Smooth muscle cell (in vitro differentiated cells): ENCODE measurements around the gene ZNF518B. TPM values are rescaled to one million over a fixed set of nuclear protein-coding genes. Genes with fewer than 3 reads are reported as not detected.
"Not testable (repeated sequence)": the region's sequence is repeated elsewhere in the genome, so short reads cannot be mapped to it uniquely, and the experiment has no call there.

Experiments
- DNase-seq: peaks from one replicate; lab custom pipeline; 2025; ENCODE audit not compliant: unreplicated experiment; lab: John Stamatoyannopoulos, UW
- H2AFZ ChIP-seq: fragments of 200-600 bp; sonication (generic); 2 replicates; pipeline ENCODE4 v1.6.0; 2016; ENCODE audit warnings: antibody characterized with exemption, low read depth, mild to moderate bottlenecking
- H3F3A ChIP-seq: fragments of 200-600 bp; sonication (generic); 2 replicates; pipeline ENCODE4 v1.6.0; 2017; ENCODE audit warnings: antibody characterized with exemption, low read depth
- H3K27ac ChIP-seq: fragments of 200-600 bp; sonication (generic); 2 replicates; pipeline ENCODE4 v1.5.1; 2016; ENCODE audit warnings: low read depth, mild to moderate bottlenecking
- H3K27me3 ChIP-seq: fragments of 200-600 bp; sonication (generic); 2 replicates; pipeline ENCODE4 v1.6.1; 2016; ENCODE audit warnings: low read depth, mild to moderate bottlenecking
- H3K36me3 ChIP-seq: fragments of 200-600 bp; sonication (generic); 2 replicates; pipeline ENCODE4 v1.5.1; 2016; ENCODE audit warnings: low read depth
- H3K4me1 ChIP-seq: fragments of 200-600 bp; sonication (generic); 2 replicates; pipeline ENCODE4 v1.5.1; 2016; ENCODE audit warnings: low read depth
- H3K4me2 ChIP-seq: fragments of 200-600 bp; sonication (generic); 2 replicates; pipeline ENCODE4 v1.6.0; 2016; ENCODE audit warnings: mild to moderate bottlenecking
- H3K4me3 ChIP-seq: fragments of 200-600 bp; sonication (generic); 2 replicates; pipeline ENCODE4 v1.5.1; 2016; ENCODE audit warnings: mild to moderate bottlenecking
- H3K79me2 ChIP-seq: fragments of 200-600 bp; sonication (generic); 2 replicates; pipeline ENCODE4 v1.6.0; 2016; ENCODE audit warnings: low read depth, mild to moderate bottlenecking
- H3K9ac ChIP-seq: fragments of 200-600 bp; sonication (generic); 2 replicates; pipeline ENCODE4 v1.6.0; 2016; ENCODE audit warnings: low read depth
- H3K9me3 ChIP-seq: fragments of 200-600 bp; sonication (generic); replicated peaks from 2 replicates; pipeline ENCODE4 v1.5.1; 2016; ENCODE audit warnings: low read depth
- H4K20me1 ChIP-seq: fragments of 200-600 bp; sonication (generic); 2 replicates; pipeline ENCODE4 v1.6.0; 2016; ENCODE audit warnings: low read depth
- WGBS: methylation state at CpG from one replicate; pipeline ENCODE4 v1.1.7; 2016; ENCODE audit warnings: low lambda C conversion rate; 5-methylcytosine and 5-hydroxymethylcytosine counted together
- polyA plus RNA-seq: library from polyadenylated mRNA; unstranded; fragments of >200 nt; fragmentation: Nextera tagmentation; extraction: Ambion mirVana; gene quantifications from 2 replicates; pipeline ENCODE4 v1.2.1, GENCODE V29; 2016
- total RNA-seq: library from RNA; depleted of rRNA; stranded (reverse); fragments of >200 nt; gene quantifications from 2 replicates; pipeline ENCODE4 v1.2.3, GENCODE V29; 2014
- TF ChIP-seq, protein P1 (sequence below): fragments of 200-600 bp; sonication (generic); IDR thresholded peaks from 2 replicates; pipeline ENCODE4 v1.5.1; 2017; ENCODE audit warnings: borderline replicate concordance, mild to moderate bottlenecking, antibody characterized with exemption; ENCODE audit not compliant: insufficient read depth, poor library complexity, severe bottlenecking

ZNF518B gene
- total and polyA plus RNA-seq, 2 experiments from 2014 or later, result 14.1 to 119 TPM

DNA sequence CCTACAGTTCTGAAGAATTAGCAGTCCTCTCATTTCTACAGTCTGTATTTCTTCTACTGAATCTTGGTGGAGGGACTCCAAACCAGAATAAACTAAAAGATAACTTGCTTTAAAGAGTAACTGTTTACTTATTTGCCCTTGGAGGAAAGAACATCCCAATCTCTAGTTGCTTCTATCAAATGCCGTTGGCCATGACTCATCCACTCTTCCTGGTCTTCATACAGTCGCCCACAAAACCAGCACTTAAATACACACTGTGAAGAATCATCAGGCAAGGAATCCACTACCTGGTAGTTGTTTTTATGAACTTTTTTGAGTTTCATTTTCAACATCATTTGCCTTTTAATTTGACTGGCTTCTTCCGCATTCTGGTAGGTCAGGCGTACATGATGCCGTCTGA lies 14.2 kb downstream of the ZNF518B start:
- TF ChIP-seq, protein P1, sequence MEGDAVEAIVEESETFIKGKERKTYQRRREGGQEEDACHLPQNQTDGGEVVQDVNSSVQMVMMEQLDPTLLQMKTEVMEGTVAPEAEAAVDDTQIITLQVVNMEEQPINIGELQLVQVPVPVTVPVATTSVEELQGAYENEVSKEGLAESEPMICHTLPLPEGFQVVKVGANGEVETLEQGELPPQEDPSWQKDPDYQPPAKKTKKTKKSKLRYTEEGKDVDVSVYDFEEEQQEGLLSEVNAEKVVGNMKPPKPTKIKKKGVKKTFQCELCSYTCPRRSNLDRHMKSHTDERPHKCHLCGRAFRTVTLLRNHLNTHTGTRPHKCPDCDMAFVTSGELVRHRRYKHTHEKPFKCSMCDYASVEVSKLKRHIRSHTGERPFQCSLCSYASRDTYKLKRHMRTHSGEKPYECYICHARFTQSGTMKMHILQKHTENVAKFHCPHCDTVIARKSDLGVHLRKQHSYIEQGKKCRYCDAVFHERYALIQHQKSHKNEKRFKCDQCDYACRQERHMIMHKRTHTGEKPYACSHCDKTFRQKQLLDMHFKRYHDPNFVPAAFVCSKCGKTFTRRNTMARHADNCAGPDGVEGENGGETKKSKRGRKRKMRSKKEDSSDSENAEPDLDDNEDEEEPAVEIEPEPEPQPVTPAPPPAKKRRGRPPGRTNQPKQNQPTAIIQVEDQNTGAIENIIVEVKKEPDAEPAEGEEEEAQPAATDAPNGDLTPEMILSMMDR, result no peak
- no peak for DNase-seq
- H3K36me3 ChIP-seq, result peaks cover 35% of the 10 kb centered on the region
- no peak overlapping the region for H3K27ac ChIP-seq
- WGBS, result 83% methylated on average over 5 of the region's 5 CpGs
- H3K9me3 ChIP-seq, result peaks cover 15% of the 10 kb centered on the region
- no peak overlapping the region for H3K9ac ChIP-seq
- H3K4me2 ChIP-seq, result no peak overlapping the region
- no peaks in the 10 kb centered on the region for H3K27me3 ChIP-seq
- H4K20me1 ChIP-seq, result peaks cover 16% of the 10 kb centered on the region
- H3K4me1 ChIP-seq, result no peaks in the 10 kb centered on the region
- H2AFZ ChIP-seq, result no peak overlapping the region
- H3F3A ChIP-seq, result peaks cover 3% of the 10 kb centered on the region
- no peak overlapping the region for H3K4me3 ChIP-seq
- peaks cover 3% of the 10 kb centered on the region for H3K79me2 ChIP-seq

DNA sequence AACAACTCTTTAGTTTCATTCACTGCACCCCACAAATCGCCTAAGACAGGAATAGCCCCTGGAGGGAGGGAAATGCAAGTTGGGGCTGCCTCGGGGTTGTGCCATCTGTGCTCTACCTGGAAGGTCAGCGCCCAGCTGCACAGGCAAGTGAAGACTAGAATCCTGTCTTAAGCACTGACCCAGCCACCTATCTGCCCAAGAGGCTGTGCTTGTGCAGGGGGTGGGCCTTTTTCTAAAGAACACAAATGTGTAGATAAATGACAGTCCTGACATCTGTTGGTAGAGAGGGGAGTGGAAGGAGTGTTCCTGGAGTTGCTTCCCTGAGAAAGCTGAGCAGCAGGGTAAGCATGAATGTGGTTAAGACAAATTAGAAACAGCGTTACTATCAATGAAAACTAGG lies 15.7 kb downstream of the ZNF518B start:
- H3K4me2 ChIP-seq, result no peak overlapping the region
- WGBS, result 89% methylated on average over 4 of the region's 4 CpGs

GRCh38 chr4:10438924-10439323 lies 18.3 kb downstream of the ZNF518B start:
- Histone ChIP-seq H3F3A (peaks cover 3% of the 10 kb centered on the region), H3K4me2 (no peak overlapping the region), H3K27me3 (no peaks in the 10 kb centered on the region), H3K27ac (no peak overlapping the region), H2AFZ (no peak overlapping the region), H3K36me3 (peaks cover under 1% of the 10 kb centered on the region), H4K20me1 (peaks cover 3% of the 10 kb centered on the region), H3K4me1 (no peaks in the 10 kb centered on the region), H3K9me3 (peaks cover 5% of the 10 kb centered on the region), H3K9ac (no peak overlapping the region), H3K4me3 (no peak overlapping the region), H3K79me2 (no peaks in the 10 kb centered on the region)
- TF ChIP-seq, protein P1, result no peak
- 92% methylated on average over 1 of the region's 1 CpG for WGBS
- no peak for DNase-seq

More for the DNA sequence above, 15.7 kb downstream of the ZNF518B start:
- H3K27me3 ChIP-seq, result no peaks in the 10 kb centered on the region
- H3F3A ChIP-seq, result peaks cover 3% of the 10 kb centered on the region
- no peak overlapping the region for H2AFZ ChIP-seq
- H3K9me3 ChIP-seq, result peaks cover 15% of the 10 kb centered on the region
- H3K4me3 ChIP-seq, result no peak overlapping the region
- H3K4me1 ChIP-seq, result no peaks in the 10 kb centered on the region
- H4K20me1 ChIP-seq, result peaks cover 3% of the 10 kb centered on the region
- TF ChIP-seq, protein P1, result no peak
- H3K27ac ChIP-seq, result no peak overlapping the region
- no peak for DNase-seq
- H3K9ac ChIP-seq, result no peak overlapping the region
- H3K79me2 ChIP-seq, result no peaks in the 10 kb centered on the region
- peaks cover 27% of the 10 kb centered on the region for H3K36me3 ChIP-seq

- Histone ChIP-seq H3K27me3 (no peaks in the 10 kb centered on the region), H4K20me1 (peaks cover 3% of the 10 kb centered on the region), H3K4me1 (no peaks in the 10 kb centered on the region), H3K36me3 (no peaks in the 10 kb centered on the region), H3K4me3 (no peak overlapping the region), H3F3A (peaks cover 3% of the 10 kb centered on the region), H3K4me2 (no peak overlapping the region), H3K27ac (no peak overlapping the region), H3K9ac (no peak overlapping the region), H2AFZ (no peak overlapping the region), H3K9me3 (no peaks in the 10 kb centered on the region), H3K79me2 (no peaks in the 10 kb centered on the region)
- no peak for DNase-seq
- TF ChIP-seq, protein P1, result no peak
- 86% methylated on average over 1 of the region's 1 CpG for WGBS
Measured at GRCh38 chr4:10437735-10438134, 19.5 kb downstream of the ZNF518B start.

DNA sequence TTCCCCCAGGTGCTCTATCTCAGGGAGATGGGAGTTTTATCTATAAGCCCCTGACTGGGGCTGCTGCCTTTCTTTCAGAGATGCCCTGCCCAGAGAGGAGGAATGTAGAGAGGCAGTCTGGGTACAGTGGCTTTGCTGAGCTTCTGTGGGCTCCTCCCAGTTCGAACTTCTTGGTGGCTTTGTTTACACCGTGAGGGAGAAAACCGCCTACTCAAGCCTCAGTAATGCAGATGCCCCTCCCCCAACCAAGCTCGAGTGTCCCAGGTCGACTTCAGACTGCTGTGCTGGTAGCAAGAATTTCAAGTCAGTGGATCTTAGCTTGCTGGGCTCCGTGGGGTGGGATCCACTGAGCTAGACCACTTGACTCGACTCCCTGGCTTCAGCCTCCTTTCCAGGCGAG lies 29.5 kb downstream of the ZNF518B start:
- not testable (repeated sequence) for H3F3A ChIP-seq, H2AFZ ChIP-seq, H3K27me3 ChIP-seq, H3K4me3 ChIP-seq, DNase-seq, H3K79me2 ChIP-seq, H3K36me3 ChIP-seq, H3K4me2 ChIP-seq, H3K27ac ChIP-seq, H4K20me1 ChIP-seq, H3K9ac ChIP-seq, H3K9me3 ChIP-seq, H3K4me1 ChIP-seq
- 62% methylated on average over 8 of the region's 8 CpGs for WGBS
